Stimulated activated CD4-positive, alpha-beta T cell treated with anti-CD3 and anti-CD28 coated beads, Interleukin-4, amount 100 ng/mL, for 48 hours (primary cell): ENCODE measurements around the gene SH3RF3.
"Not testable (repeated sequence)": the region's sequence is repeated elsewhere in the genome, so short reads cannot be mapped to it uniquely, and the experiment has no call there.

Source experiments
- DNase-seq, 2 donors: peaks; one replicate each; pipeline ENCODE4 v3.0.0-alpha.2; 2020; ENCODE audit warnings: low read depth in 2 of 2

The SH3RF3 gene

DNA sequence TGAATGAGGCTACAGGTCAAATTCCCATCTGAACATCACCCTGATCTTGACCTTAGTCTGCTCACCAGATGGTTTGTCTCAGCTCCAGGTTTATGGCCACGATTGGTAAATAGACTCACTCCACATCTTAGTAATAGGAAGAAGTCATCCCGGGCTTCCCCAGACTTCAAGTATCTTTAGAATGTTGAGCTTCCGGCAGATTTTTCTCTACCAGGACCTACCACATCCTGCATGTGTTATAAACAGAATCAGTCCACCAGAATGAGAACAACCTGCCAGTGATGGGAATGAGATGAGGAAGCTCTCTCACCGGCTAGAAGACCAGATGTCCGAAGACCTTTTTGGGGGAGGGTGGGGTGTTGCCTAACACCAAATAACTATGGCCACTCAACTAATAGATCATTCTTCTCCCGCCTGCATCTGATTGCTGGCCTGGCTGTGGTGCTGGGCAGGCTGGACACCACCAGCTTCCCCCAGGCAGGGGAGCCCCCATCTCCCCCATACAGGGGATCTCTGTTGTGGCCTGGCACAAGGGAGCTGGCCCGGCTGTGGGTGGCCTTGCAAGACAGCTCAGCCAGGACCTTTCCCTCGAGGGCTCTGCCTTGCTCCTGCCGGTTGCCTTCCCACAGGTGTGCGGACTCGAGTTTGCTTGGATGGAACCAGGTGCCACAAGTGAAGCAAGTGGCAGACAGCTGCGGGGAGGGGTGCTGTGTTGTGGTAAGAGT, 88.5 kb downstream of the SH3RF3 start:
- no peak for DNase-seq

DNA sequence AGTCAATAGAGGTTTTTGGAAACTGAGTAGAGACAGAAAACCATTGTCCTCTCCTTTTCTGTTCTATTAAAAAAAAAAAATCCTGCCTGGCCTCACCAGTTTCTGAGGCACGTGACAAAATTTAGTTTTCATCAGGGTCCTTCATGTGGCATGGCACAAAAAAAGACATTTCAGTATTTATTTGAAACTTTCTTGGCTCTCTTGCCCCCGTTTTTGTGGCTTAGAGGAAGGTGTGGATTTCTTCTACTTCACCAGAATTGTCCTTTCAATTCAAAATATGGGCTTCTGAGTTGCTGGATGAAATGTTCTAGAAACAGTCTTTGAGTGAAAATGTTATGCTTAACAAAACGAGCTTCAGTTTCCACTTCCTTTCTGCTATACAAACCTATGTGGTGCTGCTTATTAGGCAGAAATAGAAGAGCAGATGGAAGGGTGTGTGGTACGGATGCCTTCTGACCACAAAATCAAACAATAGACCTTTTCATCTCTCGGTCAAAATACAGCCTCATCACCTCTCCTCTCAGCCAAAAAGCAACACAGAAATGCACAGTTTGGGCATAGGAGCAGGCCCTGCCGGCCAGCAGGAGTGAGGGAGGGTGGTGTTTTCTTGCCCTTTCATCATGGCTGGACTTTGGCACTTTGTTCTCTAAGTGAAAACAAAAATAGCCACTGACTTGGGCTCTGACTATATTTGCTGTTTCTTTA, 89.2 kb downstream of the SH3RF3 start:
- DNase-seq, result no peak

DNA sequence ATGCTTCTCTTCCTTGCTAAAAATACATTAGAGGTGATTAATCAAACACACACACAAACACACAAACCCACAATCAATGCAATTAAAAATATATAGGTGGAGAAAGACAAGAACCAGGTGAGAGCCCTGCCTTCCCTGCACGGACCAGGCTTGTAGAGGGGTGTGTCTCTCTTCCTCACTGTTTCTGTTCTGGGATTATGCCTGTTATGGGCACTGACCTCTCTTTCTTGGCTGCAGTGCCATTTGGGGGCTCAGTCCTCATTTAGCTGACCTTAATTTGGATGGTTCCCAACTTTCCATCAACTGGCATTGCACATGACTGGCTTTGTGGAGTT, 89.8 kb downstream of the SH3RF3 start:
- no peak for DNase-seq

DNA sequence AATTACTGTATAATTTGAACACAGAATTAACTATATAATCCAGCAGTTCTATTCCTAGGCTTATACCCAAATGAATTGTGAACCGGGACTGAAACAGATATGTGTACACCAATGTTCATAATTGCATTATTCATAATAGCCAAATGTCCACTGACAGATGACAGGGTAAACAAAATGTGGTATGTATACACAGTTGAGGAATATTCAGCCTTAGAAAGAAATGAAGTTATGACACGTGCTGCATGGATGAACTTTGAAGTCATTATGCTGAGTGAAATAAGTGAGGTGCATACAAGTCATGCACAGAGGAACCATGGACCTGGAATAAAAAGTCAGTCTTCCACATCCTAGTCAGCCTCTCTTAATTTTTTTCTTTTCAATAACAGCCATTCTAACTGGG, 91.9 kb downstream of the SH3RF3 start:
- DNase-seq, result no peak

DNA sequence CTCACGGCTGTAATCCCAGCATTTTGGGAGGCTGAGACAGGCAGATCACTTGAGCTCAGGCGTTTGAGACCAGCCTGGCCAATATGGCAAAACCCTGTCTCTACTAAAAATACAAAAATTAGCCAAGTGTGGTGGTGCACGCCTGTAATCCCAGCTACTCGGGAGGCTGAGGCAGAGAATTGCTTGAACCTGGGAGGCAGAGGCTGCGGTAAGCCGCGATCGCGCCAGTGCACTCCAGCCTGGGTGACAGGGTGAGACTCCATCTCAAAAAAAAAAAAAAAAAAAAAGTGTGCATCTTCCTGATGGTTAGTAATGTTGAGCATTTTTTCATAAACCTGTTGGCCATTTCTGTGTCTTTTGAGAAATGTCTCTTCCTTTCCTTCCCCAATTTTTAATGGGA, 92.3 kb downstream of the SH3RF3 start:
- DNase-seq, result not testable (repeated sequence)

DNA sequence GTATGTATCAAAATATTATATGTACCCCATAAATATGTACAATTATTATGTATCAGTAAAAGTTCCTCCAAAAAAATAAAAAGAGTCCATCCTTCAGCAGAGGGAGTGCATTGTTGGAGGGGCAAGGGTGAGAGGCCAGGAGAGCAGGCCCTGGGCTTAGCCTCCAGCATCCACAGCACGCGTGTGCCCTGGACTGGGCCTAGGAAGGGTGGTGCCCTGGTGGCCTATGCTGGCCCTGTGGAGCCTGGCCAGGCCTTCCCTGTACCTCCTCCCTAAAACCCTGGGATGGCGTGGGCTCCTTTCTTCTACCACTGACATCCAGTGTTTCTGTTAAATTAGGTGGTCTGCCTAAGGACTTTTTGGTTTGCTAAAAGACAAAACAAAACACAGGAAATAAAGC, 93.4 kb downstream of the SH3RF3 start:
- DNase-seq, result no peak

DNA sequence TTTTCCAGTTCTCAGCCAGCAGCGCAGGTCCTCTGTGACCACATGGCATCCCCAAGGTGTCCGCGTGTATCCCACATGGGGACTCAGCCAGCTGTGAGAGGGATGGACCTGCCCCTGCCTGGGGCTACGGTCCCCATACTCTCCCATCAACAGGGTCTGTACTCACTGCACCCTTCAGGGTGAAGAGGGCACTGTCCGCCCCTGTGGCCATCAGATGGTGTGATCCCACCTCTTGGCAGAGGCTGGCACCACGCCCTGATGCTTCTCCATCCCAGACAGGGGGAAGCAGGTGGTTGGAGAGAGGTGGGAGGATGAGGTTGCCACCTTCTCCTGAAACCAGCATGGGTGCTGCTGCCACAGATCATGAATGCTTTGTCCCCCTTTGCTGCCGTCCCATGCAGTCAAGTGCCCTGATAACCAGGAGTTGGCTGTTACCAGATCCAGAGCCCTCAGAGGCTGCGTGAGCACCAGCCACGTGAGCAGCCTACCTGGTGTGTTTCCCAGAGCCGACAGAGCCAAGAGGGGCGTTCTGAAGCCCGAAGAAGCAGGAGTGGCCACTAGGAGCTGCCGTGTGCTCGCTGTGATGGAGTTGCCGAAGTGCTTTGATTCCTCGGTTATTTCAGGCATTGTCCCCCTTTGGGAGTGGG, 93.9 kb downstream of the SH3RF3 start:
- no peak for DNase-seq

DNA sequence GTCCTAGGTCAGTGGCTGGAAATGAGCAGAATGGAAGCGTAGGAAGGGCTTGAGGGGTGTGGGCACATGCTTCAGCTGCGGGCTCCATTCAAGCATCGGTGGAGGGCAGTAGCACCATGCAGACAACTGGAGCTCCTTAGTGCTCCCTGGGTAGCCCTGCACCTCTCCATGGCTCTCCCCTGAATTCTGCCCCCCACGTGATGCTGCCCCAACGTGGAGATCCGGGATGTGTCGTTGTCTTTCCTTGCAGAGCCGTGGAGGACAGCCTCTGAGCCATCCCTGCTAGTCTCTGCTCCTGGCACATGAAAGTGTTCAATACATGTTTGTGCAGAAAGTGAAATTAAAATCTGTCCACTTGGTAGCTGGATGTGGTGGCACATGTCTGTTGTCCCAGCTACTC, 94.5 kb downstream of the SH3RF3 start:
- no peak for DNase-seq

DNA sequence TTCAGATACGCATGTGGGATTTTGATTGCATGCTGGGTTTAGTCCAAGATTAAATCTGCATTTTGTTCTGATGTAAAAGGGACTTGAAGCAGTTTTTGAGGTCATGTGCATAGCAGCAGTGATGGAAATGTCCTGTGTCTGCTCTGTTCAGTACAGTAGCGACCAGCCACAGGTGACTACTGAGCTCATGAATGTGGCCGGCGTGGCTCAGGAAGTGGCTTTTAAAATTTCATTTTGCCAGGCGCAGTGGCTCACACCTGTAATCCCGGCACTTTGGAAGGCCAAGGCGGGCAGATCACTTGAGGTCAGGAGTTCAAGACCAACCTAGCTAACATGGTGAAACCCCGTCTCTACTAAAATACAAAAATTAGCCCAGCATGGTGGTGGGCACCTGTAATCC, 95.3 kb downstream of the SH3RF3 start:
- not testable (repeated sequence) for DNase-seq

DNA sequence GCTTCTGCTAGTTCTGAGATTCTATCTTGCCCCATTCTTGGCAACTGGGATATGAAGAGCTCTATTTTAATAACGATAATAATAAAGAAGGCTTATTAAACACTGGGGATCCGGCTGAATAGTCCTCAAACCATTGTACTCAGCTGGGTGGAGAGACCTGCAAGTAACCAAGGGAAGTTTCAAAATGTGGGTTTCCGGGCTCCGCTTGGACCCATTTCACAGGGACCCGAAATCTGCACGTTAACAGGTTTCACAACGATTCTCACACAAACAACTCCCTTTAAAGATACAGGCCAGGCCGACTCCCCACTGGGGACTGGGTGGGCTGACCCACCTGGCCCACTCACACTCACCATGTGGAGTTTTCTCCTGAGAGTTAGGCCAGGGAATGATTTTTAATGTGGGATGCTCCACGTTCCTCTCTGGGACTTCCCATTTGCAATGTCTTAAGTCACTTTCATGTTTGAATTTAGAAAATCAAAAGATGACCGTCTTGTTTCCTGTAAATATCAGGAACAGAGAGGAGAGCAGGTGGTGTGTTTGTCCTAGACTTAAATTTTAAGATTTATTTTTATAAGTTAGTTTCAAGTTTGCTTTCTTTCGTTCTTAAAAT, 96.3 kb downstream of the SH3RF3 start:
- DNase-seq, result no peak

DNA sequence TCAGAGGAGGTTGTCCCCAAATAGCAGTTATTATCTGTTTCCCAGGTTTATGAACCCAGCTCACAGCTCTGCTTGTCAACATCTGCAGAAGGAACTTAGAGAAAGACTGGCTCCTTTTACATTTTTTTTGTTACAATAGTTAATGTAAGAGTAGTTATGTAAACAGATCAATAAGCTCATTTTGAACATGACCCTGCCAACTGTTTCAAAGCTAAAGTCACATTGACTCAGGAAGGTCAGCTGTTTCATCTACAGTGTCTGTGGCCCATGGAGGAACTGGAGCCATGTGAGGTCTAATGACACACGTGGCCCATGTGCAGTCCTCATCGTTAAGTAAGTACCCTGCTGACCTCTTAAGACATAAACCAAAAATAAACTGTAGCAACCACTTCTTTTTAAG, 97.1 kb downstream of the SH3RF3 start:
- no peak for DNase-seq

DNA sequence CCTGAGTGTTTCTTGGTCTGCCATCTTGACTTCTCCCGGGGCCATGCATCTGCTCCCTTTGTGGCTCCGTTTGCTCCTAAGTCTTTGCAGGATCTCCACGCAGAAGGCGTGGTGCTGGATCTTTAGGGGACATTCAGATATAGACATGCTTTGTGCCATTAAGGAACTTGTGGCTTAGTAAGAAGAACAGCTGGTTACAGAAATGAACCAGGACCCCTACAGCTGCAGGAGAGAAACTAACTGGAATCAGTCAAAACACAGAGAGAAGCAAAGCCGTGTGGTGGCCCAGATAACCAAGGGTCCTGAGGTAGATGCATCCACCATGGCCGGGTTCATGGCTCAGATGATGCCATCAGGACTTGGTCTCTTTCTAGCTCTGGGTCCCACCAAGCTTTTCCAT, 97.6 kb downstream of the SH3RF3 start:
- DNase-seq, result no peak

DNA sequence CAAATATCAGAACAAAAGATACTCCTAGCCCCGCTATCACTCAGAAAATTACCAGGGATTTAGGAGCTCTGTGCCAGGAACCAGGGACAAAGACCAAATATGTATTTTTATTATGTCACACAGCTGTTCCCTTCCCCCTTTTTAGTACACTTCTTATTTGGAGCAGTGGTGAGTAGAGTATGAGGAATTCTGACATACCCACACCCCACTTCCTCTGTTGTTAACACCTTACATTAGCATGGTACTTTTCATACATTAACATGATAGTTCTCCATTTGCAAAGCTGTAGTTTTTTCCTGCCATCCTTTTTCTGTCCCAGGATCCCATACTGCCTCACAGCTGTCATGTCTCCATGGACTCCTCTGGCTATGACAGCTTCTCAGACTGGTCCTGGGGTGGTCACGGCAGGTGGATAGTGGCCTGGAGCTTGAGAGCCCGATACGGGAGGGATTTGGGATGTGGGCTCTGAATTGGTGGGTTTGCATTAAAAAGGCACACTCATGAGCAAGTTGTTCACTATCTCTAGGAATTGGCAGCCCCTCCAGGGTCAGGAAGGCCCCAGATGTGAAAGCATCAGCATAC, 100.2 kb downstream of the SH3RF3 start:
- DNase-seq, result no peak

DNA sequence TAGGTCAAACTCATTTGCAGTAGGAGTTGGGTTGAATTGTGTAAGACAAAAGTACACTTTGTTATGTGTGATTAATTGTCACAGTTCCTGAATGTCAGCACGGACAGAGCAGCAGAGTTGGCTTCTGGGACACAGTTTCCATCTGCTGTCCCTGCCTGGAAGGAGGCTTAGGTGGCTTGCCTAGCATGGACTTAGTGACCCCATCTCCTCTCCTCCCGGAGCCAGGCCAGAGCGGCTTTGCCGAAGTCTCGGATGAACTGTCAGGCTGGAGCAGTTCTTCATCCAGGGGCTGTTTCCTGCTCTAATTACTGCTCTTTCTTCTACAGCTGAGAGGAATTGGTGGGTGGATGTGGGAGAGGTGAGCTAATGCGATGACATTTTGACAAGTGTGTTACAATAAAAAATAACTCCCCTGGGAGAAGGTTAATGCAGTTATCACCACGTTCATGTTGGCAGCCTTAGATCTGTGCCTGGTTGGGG, 102.0 kb downstream of the SH3RF3 start:
- no peak for DNase-seq

DNA sequence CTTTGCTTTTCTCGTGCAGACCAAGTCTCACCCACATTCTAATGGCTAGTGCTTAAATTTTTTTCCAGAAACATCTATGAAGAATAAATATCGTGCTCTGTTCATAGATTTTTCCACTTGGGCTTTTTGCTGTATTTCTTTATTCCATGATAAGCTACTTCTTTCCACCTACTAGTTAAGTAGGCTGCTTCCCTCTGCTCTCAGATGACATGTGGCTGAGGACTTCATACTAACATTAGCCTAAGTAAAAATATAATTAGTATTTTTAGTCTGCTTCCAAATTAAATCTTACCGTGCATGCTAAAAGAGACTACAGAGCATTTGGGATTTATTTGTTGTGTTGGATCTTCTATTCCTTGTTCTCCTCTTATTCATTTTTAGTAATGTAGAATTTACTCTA, 102.4 kb downstream of the SH3RF3 start:
- no peak for DNase-seq

DNA sequence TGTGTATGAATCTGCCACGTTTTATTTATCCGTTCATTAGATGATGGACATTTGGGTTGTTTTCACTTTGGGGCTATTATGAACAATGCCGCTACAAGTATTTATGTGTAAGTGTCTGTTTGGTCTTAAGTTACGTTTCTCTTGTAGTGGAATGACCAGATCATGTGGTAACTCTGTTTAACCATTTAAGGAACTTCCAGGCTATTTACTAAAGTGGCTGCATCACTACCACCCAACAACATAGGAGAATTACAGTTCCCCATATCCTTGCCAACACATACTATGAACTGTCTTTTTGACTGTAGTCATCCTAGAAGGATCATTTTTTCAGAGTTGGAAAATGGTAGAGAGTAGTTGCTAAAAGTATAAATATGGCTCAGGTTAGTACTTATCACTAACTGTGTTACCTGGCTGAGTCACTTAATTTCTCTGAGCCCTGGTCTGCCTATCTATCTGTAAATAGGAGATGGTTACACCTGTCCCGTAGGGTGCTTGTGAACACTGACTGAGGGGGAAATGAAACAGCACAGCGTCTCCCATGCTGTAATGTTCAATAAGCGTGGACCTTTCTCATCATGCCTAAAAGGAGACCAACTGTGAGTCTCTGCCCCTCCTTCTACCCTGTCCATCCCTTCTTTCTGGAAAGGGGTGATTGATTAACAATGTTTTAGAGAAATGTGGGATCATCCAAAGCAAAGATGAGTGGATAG, 103.1 kb downstream of the SH3RF3 start:
- no peak for DNase-seq

DNA sequence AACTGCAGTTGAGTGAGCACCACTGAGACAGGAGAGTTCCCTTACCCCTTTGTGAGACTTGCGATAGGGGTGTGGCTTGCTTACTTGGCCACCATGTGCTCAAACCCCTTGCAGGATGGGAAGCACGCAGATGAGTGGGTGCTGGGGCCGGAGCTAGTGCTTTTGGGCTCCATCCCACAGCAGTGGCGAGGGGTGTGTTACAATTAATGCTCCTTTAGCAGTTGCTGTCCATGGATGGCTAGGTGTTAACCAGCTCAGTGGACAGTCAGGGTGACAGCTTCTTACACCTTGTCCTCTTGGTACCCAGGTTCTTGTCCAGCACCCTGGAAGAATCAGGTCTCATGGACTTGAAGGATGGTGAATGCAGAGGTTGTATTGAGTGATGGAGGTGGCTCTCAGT, 103.9 kb downstream of the SH3RF3 start:
- no peak for DNase-seq

DNA sequence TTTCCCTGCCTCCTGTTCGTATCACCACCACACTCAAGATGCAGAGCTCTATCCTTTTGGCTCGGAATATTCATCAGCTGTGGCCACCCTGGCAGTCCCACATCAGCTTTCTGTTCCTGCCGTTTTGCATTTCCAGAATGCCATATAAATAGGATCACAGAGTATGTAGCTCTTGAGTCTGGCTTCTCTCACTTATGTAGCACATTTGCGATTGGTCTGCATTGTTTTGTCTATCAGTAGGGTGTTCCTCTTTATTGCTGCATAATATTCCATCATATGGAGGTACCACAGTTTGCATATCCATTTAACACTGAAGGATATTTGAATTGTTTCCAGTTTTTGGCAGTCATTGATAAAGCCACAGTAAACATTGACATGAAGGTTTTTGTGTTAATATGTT, 104.6 kb downstream of the SH3RF3 start:
- DNase-seq, result no peak

DNA sequence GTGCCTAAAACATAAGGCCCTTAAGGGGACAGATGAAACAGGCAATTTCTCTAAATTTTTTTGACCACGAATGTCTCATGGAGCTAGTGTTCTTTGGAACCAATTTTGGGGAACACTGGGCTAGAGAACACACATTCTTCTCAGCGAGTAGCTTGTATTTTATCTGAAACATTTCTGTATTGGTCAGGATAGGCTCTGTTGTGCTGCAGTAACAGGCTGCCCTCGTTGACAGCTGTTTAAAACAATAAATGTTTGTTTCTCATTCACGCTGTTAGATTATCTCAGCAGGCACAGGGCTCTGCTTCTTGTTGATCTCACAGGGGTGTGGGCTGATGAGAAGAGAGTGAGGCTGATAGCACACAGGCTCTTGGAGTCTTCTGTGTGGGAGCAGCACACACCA, 105.3 kb downstream of the SH3RF3 start:
- no peak for DNase-seq

DNA sequence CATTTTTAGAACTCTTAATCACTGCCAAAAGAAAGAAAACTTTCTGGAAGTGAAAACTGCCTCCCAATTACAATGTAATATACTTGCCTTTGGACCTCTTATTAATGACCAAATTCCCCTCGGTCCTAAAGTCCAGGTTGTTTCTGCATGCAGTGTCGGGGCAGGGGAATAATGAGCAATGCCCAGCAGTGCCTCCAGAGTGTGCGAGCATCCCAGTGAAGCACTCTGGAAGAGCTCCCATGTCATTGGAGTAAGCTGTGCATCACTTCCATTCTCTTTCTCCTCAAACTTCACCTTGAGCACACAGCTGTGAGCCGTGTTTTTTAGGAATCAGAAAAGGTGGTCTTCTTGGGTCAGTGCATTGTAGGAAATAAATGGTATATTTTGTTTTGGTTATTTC, 107.1 kb downstream of the SH3RF3 start:
- no peak for DNase-seq

DNA sequence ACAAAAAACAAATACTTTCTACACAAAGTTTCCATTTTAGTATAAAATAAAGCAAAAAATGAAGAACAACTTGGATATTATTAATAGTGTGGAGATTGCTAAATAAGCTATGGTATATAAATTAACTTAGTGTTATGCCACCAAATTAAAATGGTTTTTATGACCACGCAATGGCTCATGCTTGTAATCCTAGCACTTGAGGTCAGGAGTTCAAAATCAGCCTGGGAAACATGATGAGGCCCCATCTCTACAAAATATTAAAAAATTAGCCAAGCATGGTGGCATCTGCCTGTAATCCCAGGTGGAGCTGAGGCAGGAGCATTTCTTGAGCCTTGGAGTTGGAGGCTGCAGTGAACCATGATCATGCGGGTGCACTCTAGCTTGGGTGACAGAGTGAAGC, 108.8 kb downstream of the SH3RF3 start:
- no peak for DNase-seq

DNA sequence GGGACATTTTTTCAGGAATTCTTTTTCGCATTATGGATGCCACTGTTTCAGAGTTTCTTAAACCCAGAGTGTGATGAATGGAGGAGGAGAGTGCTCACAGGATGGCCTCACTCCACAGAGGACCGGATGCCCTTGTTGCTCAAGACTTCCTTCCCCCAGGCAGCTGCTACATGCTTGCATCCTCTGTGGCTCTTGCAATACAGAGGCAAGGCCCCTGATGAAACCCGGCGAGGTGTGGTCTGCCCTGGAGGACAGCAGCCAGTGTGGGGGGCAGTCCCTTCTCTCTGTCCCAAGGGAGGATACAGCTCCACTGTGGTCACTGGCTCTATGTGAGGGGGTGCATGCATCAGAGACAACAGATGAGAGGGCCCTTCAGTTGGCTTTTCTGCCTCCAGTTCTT, 109.6 kb downstream of the SH3RF3 start:
- no peak for DNase-seq
